ENCODE results near the gene SLC7A7.

Gene SLC7A7

GRCh38 chr14:22791301-22791700 lies 23.9 kb downstream of the SLC7A7 start:
- no peak overlapping the region for H2AFZ ChIP-seq (ENCODE audit: low read length)
- no peaks in the 10 kb centered on the region for H3K9me3 ChIP-seq (ENCODE audit: insufficient read depth, low read depth, low read length)
- H3F3A ChIP-seq (ENCODE audit: low read depth): no peaks in the 10 kb centered on the region
- no peak overlapping the region for H3K4me2 ChIP-seq (ENCODE audit: low read depth, low read length, poor library complexity, severe bottlenecking)
- no peak overlapping the region for H3K4me3 ChIP-seq (ENCODE audit: low read length, poor library complexity, severe bottlenecking)
- TF ChIP-seq, protein P1, sequence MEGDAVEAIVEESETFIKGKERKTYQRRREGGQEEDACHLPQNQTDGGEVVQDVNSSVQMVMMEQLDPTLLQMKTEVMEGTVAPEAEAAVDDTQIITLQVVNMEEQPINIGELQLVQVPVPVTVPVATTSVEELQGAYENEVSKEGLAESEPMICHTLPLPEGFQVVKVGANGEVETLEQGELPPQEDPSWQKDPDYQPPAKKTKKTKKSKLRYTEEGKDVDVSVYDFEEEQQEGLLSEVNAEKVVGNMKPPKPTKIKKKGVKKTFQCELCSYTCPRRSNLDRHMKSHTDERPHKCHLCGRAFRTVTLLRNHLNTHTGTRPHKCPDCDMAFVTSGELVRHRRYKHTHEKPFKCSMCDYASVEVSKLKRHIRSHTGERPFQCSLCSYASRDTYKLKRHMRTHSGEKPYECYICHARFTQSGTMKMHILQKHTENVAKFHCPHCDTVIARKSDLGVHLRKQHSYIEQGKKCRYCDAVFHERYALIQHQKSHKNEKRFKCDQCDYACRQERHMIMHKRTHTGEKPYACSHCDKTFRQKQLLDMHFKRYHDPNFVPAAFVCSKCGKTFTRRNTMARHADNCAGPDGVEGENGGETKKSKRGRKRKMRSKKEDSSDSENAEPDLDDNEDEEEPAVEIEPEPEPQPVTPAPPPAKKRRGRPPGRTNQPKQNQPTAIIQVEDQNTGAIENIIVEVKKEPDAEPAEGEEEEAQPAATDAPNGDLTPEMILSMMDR (conservative IDR thresholded peaks at IDR 0.05; ENCODE audit: low read length): no peak
- TF ChIP-seq EZH2phosphoT487 (IDR thresholded peaks at IDR 0.05; ENCODE audit: borderline replicate concordance): no peak
- no peaks in the 10 kb centered on the region for H3K4me1 ChIP-seq (ENCODE audit: insufficient read depth, low read length, poor library complexity, severe bottlenecking)
- H3K9ac ChIP-seq (ENCODE audit: low read depth, low read length, poor library complexity, severe bottlenecking): no peak overlapping the region
- no peaks in the 10 kb centered on the region for H3K9me2 ChIP-seq (replicated peaks; ENCODE audit: low read depth, low read length)
- H3K36me3 ChIP-seq (ENCODE audit: insufficient read depth, low read length): no peaks in the 10 kb centered on the region
- H3K27me3 ChIP-seq (ENCODE audit: insufficient read depth, low read length, poor library complexity, severe bottlenecking): peaks cover 5% of the 10 kb centered on the region
- no peaks in the 10 kb centered on the region for H4K20me1 ChIP-seq (ENCODE audit: insufficient read depth, low read length, poor library complexity, severe bottlenecking)
- no peaks in the 10 kb centered on the region for H3K79me2 ChIP-seq (ENCODE audit: insufficient read depth, low read length)

DNA sequence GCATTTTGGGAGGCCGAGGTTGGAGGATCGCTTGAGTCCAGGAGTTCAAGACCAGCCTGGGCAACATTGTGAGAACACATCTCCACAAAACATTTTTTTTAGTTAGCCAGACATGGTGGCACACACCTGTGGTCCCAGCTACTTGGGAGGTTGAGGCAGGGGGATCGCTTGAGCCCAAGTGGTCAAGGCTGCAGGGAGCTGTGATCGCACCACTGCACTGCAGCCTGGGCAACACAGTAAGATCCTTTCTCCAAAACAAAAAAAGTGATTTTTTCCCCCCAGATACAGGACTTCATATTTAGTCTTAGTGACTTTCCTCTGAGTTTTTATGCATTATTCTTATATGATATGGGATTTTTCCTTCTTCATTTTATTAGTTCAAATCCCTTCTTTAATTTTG lies 28.6 kb downstream of the SLC7A7 start:
- Histone ChIP-seq H2AFZ (ENCODE audit: low read length) (no peak overlapping the region), H3K79me2 (ENCODE audit: insufficient read depth, low read length) (no peaks in the 10 kb centered on the region), H3K27me3 (ENCODE audit: insufficient read depth, low read length, poor library complexity, severe bottlenecking) (no peaks in the 10 kb centered on the region), H4K20me1 (ENCODE audit: insufficient read depth, low read length, poor library complexity, severe bottlenecking) (no peaks in the 10 kb centered on the region), H3K4me1 (ENCODE audit: insufficient read depth, low read length, poor library complexity, severe bottlenecking) (no peaks in the 10 kb centered on the region), H3K4me3 (ENCODE audit: low read length, poor library complexity, severe bottlenecking) (no peak overlapping the region), H3K4me2 (ENCODE audit: low read depth, low read length, poor library complexity, severe bottlenecking) (no peak overlapping the region), H3K9me3 (ENCODE audit: insufficient read depth, low read depth, low read length) (no peaks in the 10 kb centered on the region), H3K36me3 (ENCODE audit: insufficient read depth, low read length) (no peaks in the 10 kb centered on the region), H3K9ac (ENCODE audit: low read depth, low read length, poor library complexity, severe bottlenecking) (no peak overlapping the region), H3F3A (ENCODE audit: low read depth) (no peaks in the 10 kb centered on the region), H3K9me2 (replicated peaks; ENCODE audit: low read depth, low read length) (no peaks in the 10 kb centered on the region)
- TF ChIP-seq EZH2phosphoT487 (IDR thresholded peaks at IDR 0.05; ENCODE audit: borderline replicate concordance): no peak
- TF ChIP-seq, protein P1 (conservative IDR thresholded peaks at IDR 0.05; ENCODE audit: low read length): no peak

DNA sequence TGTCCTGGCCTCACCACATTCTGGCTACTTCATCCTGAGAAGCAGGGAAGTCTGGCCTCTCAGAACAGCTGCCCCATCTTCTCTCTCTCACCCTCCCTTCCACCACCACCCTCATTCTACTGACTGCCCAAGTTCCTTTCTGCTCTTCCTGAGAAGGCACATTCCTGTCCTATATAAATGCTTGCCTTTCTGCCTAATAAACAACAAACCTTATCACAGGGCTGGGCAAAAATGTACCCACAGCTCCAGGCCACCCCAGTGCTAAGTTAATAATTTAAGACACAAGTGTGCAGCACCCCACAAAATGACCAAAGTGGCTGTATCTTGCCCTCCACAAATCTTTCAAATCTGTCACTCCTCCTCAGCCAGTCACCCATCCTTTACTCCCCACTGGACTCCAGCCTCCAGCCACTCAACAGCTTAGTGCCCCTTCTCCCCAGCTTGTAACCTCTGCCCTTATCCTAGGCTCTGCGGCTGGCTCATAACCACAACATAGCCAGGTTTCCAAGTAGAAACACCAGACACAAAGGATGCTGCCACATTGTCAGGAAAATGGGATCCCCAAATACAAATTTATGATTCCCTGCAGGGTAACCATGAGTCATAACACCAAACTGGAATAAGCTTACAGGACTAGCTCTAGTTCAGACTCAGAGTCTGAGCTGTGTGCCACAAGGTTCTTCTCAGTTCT lies 33.8 kb downstream of the SLC7A7 start:
- Histone ChIP-seq H2AFZ (ENCODE audit: low read length) (no peak overlapping the region), H3K4me3 (ENCODE audit: low read length, poor library complexity, severe bottlenecking) (no peak overlapping the region), H3K4me2 (ENCODE audit: low read depth, low read length, poor library complexity, severe bottlenecking) (no peak overlapping the region), H3K36me3 (ENCODE audit: insufficient read depth, low read length) (no peaks in the 10 kb centered on the region), H3F3A (ENCODE audit: low read depth) (no peaks in the 10 kb centered on the region), H3K9me2 (replicated peaks; ENCODE audit: low read depth, low read length) (no peaks in the 10 kb centered on the region), H3K9me3 (ENCODE audit: insufficient read depth, low read depth, low read length) (no peaks in the 10 kb centered on the region), H3K9ac (ENCODE audit: low read depth, low read length, poor library complexity, severe bottlenecking) (no peak overlapping the region), H3K27me3 (ENCODE audit: insufficient read depth, low read length, poor library complexity, severe bottlenecking) (no peaks in the 10 kb centered on the region), H3K79me2 (ENCODE audit: insufficient read depth, low read length) (no peaks in the 10 kb centered on the region), H4K20me1 (ENCODE audit: insufficient read depth, low read length, poor library complexity, severe bottlenecking) (no peaks in the 10 kb centered on the region), H3K4me1 (ENCODE audit: insufficient read depth, low read length, poor library complexity, severe bottlenecking) (no peaks in the 10 kb centered on the region)
- TF ChIP-seq EZH2phosphoT487 (IDR thresholded peaks at IDR 0.05; ENCODE audit: borderline replicate concordance): no peak
- TF ChIP-seq, protein P1 (conservative IDR thresholded peaks at IDR 0.05; ENCODE audit: low read length): no peak

Measured in Loucy (cell line).